K562 (cell line): ENCODE results near the gene MOSPD2. TPM values are rescaled to one million over a fixed set of nuclear protein-coding genes. Genes with fewer than 3 reads are reported as not detected.

Experiments
- ATAC-seq: fragments of 200-7000 bp; cut with Tn5 transposase; 3 replicates; pipeline ENCODE4 v1.9.1; 2020; ENCODE audit warnings: moderate library complexity
- BruUV-seq: library from RNA; stranded (reverse); fragments of 400-500 nt; replicated peaks from 2 replicates; lab custom pipeline; 2021; lab: Mats Ljungman, UMichigan
- CTCF ChIA-PET: fragments of 300-600 bp; formaldehyde crosslinking; extraction: SDS; loops from one replicate; lab custom pipeline; 2021; ENCODE audit warnings: low intra/inter-chr PET ratio; lab: Yijun Ruan, JAX
- POLR2A ChIA-PET: fragments of 300-600, 350-650 bp; sonication (Branson Sonifier 250); formaldehyde crosslinking; extraction: SDS; loops from one replicate; lab custom pipeline; 2021; ENCODE audit warnings: antibody characterized with exemption, inconsistent platforms; lab: Yijun Ruan, JAX
- DNase-seq, 4 experiments: peaks; one replicate each; pipeline versions ENCODE4 v3.0.0 to v3.0.0-alpha.2; 2011 to 2018; ENCODE audit warnings: low spot score in 3 of 4, mixed read lengths in 3 of 4; ENCODE audit errors: extremely low read depth in 1 of 4
- FAIRE-seq: peaks from 2 replicates; lab custom pipeline; 2011; peaks lifted over from hg19 to GRCh38; lab: Jason Lieb, UNC
- H2AFZ ChIP-seq: 2 replicates; pipeline ENCODE4 v1.6.0; 2011; ENCODE audit warnings: low read depth, low read length, control low read depth, inconsistent platforms
- H3K27ac ChIP-seq: fragments of 200-600 bp; 3 replicates; pipeline ENCODE4 v1.8.0; 2011; ENCODE audit warnings: low read depth, mild to moderate bottlenecking, control low read depth, inconsistent platforms, low read length, moderate library complexity, mixed read lengths; ENCODE audit errors: extremely low read depth
- H3K27me3 ChIP-seq, 2 experiments: fragments of 300-600 bp in 1 of 2; 2 replicates in 1 of 2; 3 replicates in 1 of 2; pipeline versions ENCODE4 v1.6.0 to v1.8.0; 2011; ENCODE audit warnings: inconsistent platforms in 2 of 2, low read length in 2 of 2, mild to moderate bottlenecking in 1 of 2, mixed read lengths in 1 of 2, moderate library complexity in 1 of 2; ENCODE audit not compliant: control insufficient read depth in 2 of 2, insufficient read depth in 2 of 2
- H3K36me3 ChIP-seq: fragments of 300-600 bp; 3 replicates; pipeline ENCODE4 v1.8.0; 2011; ENCODE audit warnings: mild to moderate bottlenecking, low read length, inconsistent platforms; ENCODE audit not compliant: control insufficient read depth, insufficient read depth
- H3K4me1 ChIP-seq, 2 experiments: fragments of 200-600 bp in 1 of 2; replicated peaks in 1 of 2; 2 replicates in 1 of 2; 3 replicates in 1 of 2; pipeline versions ENCODE4 v1.5.1 to v1.8.0; 2011; ENCODE audit warnings: inconsistent platforms in 2 of 2, low read length in 2 of 2, mild to moderate bottlenecking in 1 of 2, mixed read lengths in 1 of 2, moderate library complexity in 1 of 2; ENCODE audit not compliant: control insufficient read depth in 2 of 2, insufficient read depth in 2 of 2
- H3K4me2 ChIP-seq: 2 replicates; pipeline ENCODE4 v1.6.1; 2011; ENCODE audit warnings: low read length, control low read depth, inconsistent platforms, mixed read lengths; ENCODE audit not compliant: insufficient read depth
- H3K4me3 ChIP-seq: fragments of 200-600 bp; sonication (generic), shearing (Covaris generic); 2 replicates; pipeline ENCODE4 v1.5.1; 2016; ENCODE audit warnings: control low read depth, inconsistent platforms
- H3K79me2 ChIP-seq: fragments of 200-600 bp; 3 replicates; pipeline ENCODE4 v1.8.0; 2011; ENCODE audit warnings: low read length, inconsistent platforms; ENCODE audit not compliant: control insufficient read depth, insufficient read depth
- H3K9ac ChIP-seq, 2 experiments: 2 replicates each; pipeline versions ENCODE4 v1.6.0 to v1.6.1; 2011; ENCODE audit warnings: low read depth in 2 of 2, low read length in 2 of 2, control low read depth in 1 of 2, inconsistent platforms in 1 of 2, mild to moderate bottlenecking in 1 of 2, mixed read lengths in 1 of 2; ENCODE audit not compliant: insufficient read depth in 1 of 2
- H3K9me1 ChIP-seq: one replicate; pipeline ENCODE4 v1.6.0; 2011; ENCODE audit warnings: inconsistent platforms, mild to moderate bottlenecking, low read length, moderate library complexity; ENCODE audit not compliant: control insufficient read depth, insufficient read depth
- H3K9me3 ChIP-seq: replicated peaks from 2 replicates; pipeline ENCODE4 v1.5.1; 2011; ENCODE audit warnings: low read depth, low read length, inconsistent platforms; ENCODE audit not compliant: control insufficient read depth, insufficient read depth
- H4K20me1 ChIP-seq: replicated peaks from 2 replicates; pipeline ENCODE4 v1.6.1; 2011; ENCODE audit warnings: low read length, inconsistent platforms, mixed read lengths; ENCODE audit not compliant: control insufficient read depth, insufficient read depth
- C11orf30 ChIP-seq: fragments of 450-650 bp; IDR thresholded peaks from 2 replicates; pipeline ENCODE4 v1.6.1; 2016; ENCODE audit warnings: low read depth, mild to moderate bottlenecking
- CHD2 ChIP-seq: IDR thresholded peaks from 2 replicates; pipeline ENCODE4 v1.6.1; 2011; ENCODE audit warnings: low read depth, low read length
- E2F4 ChIP-seq: sonication (generic); formaldehyde crosslinking; IDR thresholded peaks from 2 replicates; pipeline ENCODE4 v1.8.0; 2022; ENCODE audit warnings: mild to moderate bottlenecking, low read depth, missing genetic modification reagents
- EGR1 ChIP-seq: fragments of 450-650 bp; conservative IDR thresholded peaks from 2 replicates; pipeline ENCODE4 v1.6.1; 2017; ENCODE audit warnings: mild to moderate bottlenecking
- MAFF ChIP-seq: IDR thresholded peaks from 2 replicates; pipeline ENCODE4 v1.6.1; 2012; ENCODE audit warnings: low read length, improper control_type of control experiment
- MED1 ChIP-seq: sonication (generic); formaldehyde crosslinking; IDR thresholded peaks from 2 replicates; pipeline ENCODE4 v1.8.1; 2023; ENCODE audit warnings: missing genetic modification reagents, borderline replicate concordance
- NFIX ChIP-seq: fragments of 250-450 bp; sonication (Bioruptor Pico); IDR thresholded peaks from 2 replicates; pipeline ENCODE4 v1.4.0; 2020; ENCODE audit warnings: low read depth, mild to moderate bottlenecking, moderate library complexity
- NFXL1 ChIP-seq: fragments of 450-650 bp; formaldehyde crosslinking; IDR thresholded peaks from 2 replicates; pipeline ENCODE4 v1.4.0; 2021; ENCODE audit warnings: mild to moderate bottlenecking
- PHF21A ChIP-seq: fragments of 450-650 bp; IDR thresholded peaks from 2 replicates; pipeline ENCODE4 v1.6.1; 2017; ENCODE audit warnings: low read depth, borderline replicate concordance
- POLR2G ChIP-seq: fragments of 200-400 bp; formaldehyde crosslinking; IDR thresholded peaks from 2 replicates; pipeline ENCODE4 v1.6.1; 2017; ENCODE audit warnings: low read depth, mild to moderate bottlenecking, antibody characterized with exemption, low read length, moderate library complexity
- SMARCA4 ChIP-seq: fragments of 450-650 bp; IDR thresholded peaks from 2 replicates; pipeline ENCODE4 v1.6.1; 2016
- SOX6 ChIP-seq: fragments of 450-650 bp; IDR thresholded peaks from 2 replicates; pipeline ENCODE4 v1.6.1; 2014; ENCODE audit warnings: mild to moderate bottlenecking
- ZBTB2 ChIP-seq: fragments of 450-650 bp; IDR thresholded peaks from 2 replicates; pipeline ENCODE4 v1.6.1; 2016; ENCODE audit warnings: antibody characterized with exemption
- ZNF239 ChIP-seq: fragments of 250-450 bp; sonication (Bioruptor Pico); IDR thresholded peaks from 2 replicates; pipeline ENCODE4 v1.4.0; 2020; ENCODE audit warnings: mild to moderate bottlenecking
- ZNF583 ChIP-seq: fragments of 250-450 bp; sonication (Bioruptor Pico); IDR thresholded peaks from 2 replicates; pipeline ENCODE4 v1.4.0; 2020
- ZNF699 ChIP-seq: fragments of 250-450 bp; sonication (Bioruptor Pico); IDR thresholded peaks from 2 replicates; pipeline ENCODE4 v1.8.0; 2021; ENCODE audit warnings: mild to moderate bottlenecking, moderate library complexity; ENCODE audit not compliant: insufficient replicate concordance
- WGBS: fragments of 100-300 bp; shearing (Covaris generic); methylation state at CpG from one replicate; pipeline ENCODE4 v1.1.6; 2016; ENCODE audit warnings: low coverage, mixed read lengths; ENCODE audit not compliant: insufficient coverage; ENCODE audit errors: missing lambda C conversion rate; 5-methylcytosine and 5-hydroxymethylcytosine counted together
- in situ Hi-C: fragments of 300-500 bp; cut with MboI; formaldehyde crosslinking; loops from 4 replicates; pipeline ENCODE4 v1.15.0; 2018; ENCODE audit warnings: inconsistent platforms, mixed read lengths
- intact Hi-C: fragments of 100-400 bp; cut with micrococcal nuclease; formaldehyde crosslinking; loops from 2 replicates; pipeline ENCODE4 v1.14.2; 2022
- polyA plus RNA-seq, 8 experiments: library from polyadenylated mRNA; depleted of rRNA in 4 of 8; stranded (reverse) in 5 of 8; unstranded in 3 of 8; fragments of >200 nt; fragmentation: Nextera tagmentation in 2 of 8; fragmentation: Illumina TruSeq in 1 of 8; extraction: Ambion mirVana in 2 of 8; extraction: Trizol in 1 of 8; gene quantifications; 2 replicates each; pipeline versions ENCODE4 v1.2.1 to v1.2.3, GENCODE V29; 2011 to 2014; ENCODE audit warnings: inconsistent platforms in 1 of 8, missing spikeins in 1 of 8
- total RNA-seq, 7 experiments: library from RNA; depleted of rRNA in 6 of 7; stranded (reverse); fragments of >200 nt in 6 of 7; fragmentation: Illumina TruSeq in 2 of 7; extraction: Trizol in 2 of 7; gene quantifications; 2 replicates each; pipeline versions ENCODE4 v1.2.1 to v1.2.3, GENCODE V29; 2011 to 2021; ENCODE audit warnings: low replicate concordance in 1 of 7
- TF ChIP-seq, protein P1 (sequence below): sonication (generic); formaldehyde crosslinking; IDR thresholded peaks from 2 replicates; pipeline ENCODE4 v1.8.1; 2023; ENCODE audit warnings: mild to moderate bottlenecking, missing genetic modification reagents
- TF ChIP-seq, protein P2 (sequence below): fragments of 450-650 bp; formaldehyde crosslinking; IDR thresholded peaks from 2 replicates; pipeline ENCODE4 v1.4.0; 2022; ENCODE audit warnings: missing genetic modification characterization
- TF ChIP-seq, protein P3 (sequence below): fragments of 250-450 bp; sonication (Bioruptor Pico); IDR thresholded peaks from 2 replicates; pipeline ENCODE4 v1.4.0; 2020

Gene MOSPD2
- total and polyA plus RNA-seq, 9 of the 15 experiments (the other 6 are each of a cell fraction or from before 2014, with no cell fraction given), result 3.9 to 12.2 (median 9.2) TPM

DNA sequence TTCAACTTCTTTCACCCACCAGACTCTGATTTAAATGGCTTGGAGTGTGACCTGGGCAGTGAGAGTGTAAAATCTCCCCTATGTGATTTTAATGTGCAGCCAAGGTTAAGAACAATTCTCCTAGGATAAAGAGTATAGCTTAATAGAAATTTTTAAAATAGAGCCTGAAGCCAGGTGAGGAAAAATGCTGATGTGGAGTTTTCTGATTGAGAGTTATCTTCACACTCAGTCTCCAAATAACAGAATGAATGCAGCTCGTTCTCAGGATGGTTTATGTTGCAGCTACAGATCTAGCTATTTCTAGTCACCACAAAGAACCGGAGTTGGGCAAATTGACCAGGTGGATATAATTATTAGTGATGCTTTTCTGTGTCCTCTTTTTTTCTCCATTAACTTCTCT, 70.7 kb downstream of the MOSPD2 start:
- ChIA-PET POLR2A (no interaction called here), CTCF (no interaction called here)
- no TSS peak for BruUV-seq
- H3K9me1 ChIP-seq, result no peaks in the 10 kb centered on the region
- H3K79me2 ChIP-seq, result no peaks in the 10 kb centered on the region
- H3K4me2 ChIP-seq, result no peak overlapping the region
- no peaks in the 10 kb centered on the region for H3K27me3 ChIP-seq
- intact Hi-C loops, result no loop called here
- in situ Hi-C loops, result no loop called here
- DNase-seq (no peak), ATAC-seq (no peak), FAIRE-seq (no peak)
- no peaks in the 10 kb centered on the region for H3K9me3 ChIP-seq
- H2AFZ ChIP-seq, result no peak overlapping the region
- H3K36me3 ChIP-seq, result no peaks in the 10 kb centered on the region
- no peaks in the 10 kb centered on the region for H4K20me1 ChIP-seq
- H3K27ac ChIP-seq, result no peak overlapping the region
- no peak overlapping the region for H3K4me3 ChIP-seq
- no peaks in the 10 kb centered on the region for H3K4me1 ChIP-seq
- no peak overlapping the region for H3K9ac ChIP-seq
- 0% methylated on average over 2 of the region's 2 CpGs for WGBS
- TF ChIP-seq MED1 (CRISPR knock-in tag) (no peak), PHF21A (no peak), SMARCA4 (no peak), ZNF583 (CRISPR knock-in tag) (no peak), EGR1 (no peak), MAFF (peak; percentile 48), POLR2G (no peak), SOX6 (no peak), CHD2 (no peak), E2F4 (no peak), NFIX (CRISPR knock-in tag) (no peak), ZBTB2 (no peak), C11orf30 (peak; percentile 45; the same call in 1 of the 2 replicates), ZNF699 (no peak), ZNF239 (CRISPR knock-in tag) (no peak), NFXL1 (no peak)
- TF ChIP-seq, protein P1, sequence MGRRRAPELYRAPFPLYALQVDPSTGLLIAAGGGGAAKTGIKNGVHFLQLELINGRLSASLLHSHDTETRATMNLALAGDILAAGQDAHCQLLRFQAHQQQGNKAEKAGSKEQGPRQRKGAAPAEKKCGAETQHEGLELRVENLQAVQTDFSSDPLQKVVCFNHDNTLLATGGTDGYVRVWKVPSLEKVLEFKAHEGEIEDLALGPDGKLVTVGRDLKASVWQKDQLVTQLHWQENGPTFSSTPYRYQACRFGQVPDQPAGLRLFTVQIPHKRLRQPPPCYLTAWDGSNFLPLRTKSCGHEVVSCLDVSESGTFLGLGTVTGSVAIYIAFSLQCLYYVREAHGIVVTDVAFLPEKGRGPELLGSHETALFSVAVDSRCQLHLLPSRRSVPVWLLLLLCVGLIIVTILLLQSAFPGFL (CRISPR knock-in tag), result no peak
- TF ChIP-seq, protein P2, sequence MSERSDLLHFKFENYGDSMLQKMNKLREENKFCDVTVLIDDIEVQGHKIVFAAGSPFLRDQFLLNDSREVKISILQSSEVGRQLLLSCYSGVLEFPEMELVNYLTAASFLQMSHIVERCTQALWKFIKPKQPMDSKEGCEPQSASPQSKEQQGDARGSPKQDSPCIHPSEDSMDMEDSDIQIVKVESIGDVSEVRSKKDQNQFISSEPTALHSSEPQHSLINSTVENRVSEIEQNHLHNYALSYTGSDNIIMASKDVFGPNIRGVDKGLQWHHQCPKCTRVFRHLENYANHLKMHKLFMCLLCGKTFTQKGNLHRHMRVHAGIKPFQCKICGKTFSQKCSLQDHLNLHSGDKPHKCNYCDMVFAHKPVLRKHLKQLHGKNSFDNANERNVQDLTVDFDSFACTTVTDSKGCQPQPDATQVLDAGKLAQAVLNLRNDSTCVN (CRISPR knock-in tag), result no peak
- TF ChIP-seq, protein P3, sequence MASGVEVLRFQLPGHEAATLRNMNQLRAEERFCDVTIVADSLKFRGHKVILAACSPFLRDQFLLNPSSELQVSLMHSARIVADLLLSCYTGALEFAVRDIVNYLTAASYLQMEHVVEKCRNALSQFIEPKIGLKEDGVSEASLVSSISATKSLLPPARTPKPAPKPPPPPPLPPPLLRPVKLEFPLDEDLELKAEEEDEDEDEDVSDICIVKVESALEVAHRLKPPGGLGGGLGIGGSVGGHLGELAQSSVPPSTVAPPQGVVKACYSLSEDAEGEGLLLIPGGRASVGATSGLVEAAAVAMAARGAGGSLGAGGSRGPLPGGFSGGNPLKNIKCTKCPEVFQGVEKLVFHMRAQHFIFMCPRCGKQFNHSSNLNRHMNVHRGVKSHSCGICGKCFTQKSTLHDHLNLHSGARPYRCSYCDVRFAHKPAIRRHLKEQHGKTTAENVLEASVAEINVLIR (CRISPR knock-in tag), result no peak
